Measurements from ENCODE around the gene RABGAP1L.

- TF ChIP-seq CTCF (IDR thresholded peaks at IDR 0.05) (no peak), EP300 (IDR thresholded peaks at IDR 0.05) (no peak)
Observed at GRCh38 chr1:174902531-174903099, 743.3 kb downstream of the RABGAP1L start.
